ENCODE data around the gene DES. TPM values are rescaled to one million over a fixed set of nuclear protein-coding genes. Genes with fewer than 3 reads are reported as not detected.

The DES gene
- total and polyA plus RNA-seq, 4 donors: 23.9 to 108 (median 57.9) TPM

- peak overlapping the region; percentile 58 for H3K4me3 ChIP-seq
- H3K9me3 ChIP-seq (ENCODE audit: control insufficient read depth in 4 of 4, insufficient read depth in 3 of 4, low read length in 3 of 4): no peaks in the 10 kb centered on the region
- no peak for TF ChIP-seq CTCF (IDR thresholded peaks at IDR 0.05; ENCODE audit: control extremely low read depth, extremely low read depth)
- 39 to 41% methylated on average over 19 of the region's 19 CpGs for WGBS, 2 donors
- peak overlapping the region; percentile 80 to 88 for H3K27ac ChIP-seq (ENCODE audit: low read depth in 1 of 2, low read length in 1 of 2)
- no peak for DNase-seq
- no peak for ATAC-seq (ENCODE audit: insufficient read depth, low FRiP score)
- H3K27me3 ChIP-seq (ENCODE audit: control insufficient read depth in 3 of 3, insufficient read depth in 3 of 3, low read length in 2 of 3): no peaks in the 10 kb centered on the region
- peak overlapping the region; percentile 69 to 85 for H3K9ac ChIP-seq (ENCODE audit: insufficient read depth in 1 of 2, low read length in 2 of 2)
- H3K4me1 ChIP-seq (ENCODE audit: control insufficient read depth in 5 of 5, insufficient read depth in 5 of 5, low read length in 5 of 5): peaks cover 4 to 22% (median 15%) of the 10 kb centered on the region in 5 donors
- H3K36me3 ChIP-seq (ENCODE audit: control insufficient read depth in 4 of 4, insufficient read depth in 4 of 4, low read length in 4 of 4): peaks cover 13 to 36% (median 29%) of the 10 kb centered on the region in 4 donors
Observed at GRCh38 chr2:219386532-219387280, 31.5 kb upstream of the DES start.

- H3K36me3 ChIP-seq (ENCODE audit: control insufficient read depth in 4 of 4, insufficient read depth in 4 of 4, low read length in 4 of 4): peaks cover 8 to 30% (median 26%) of the 10 kb centered on the region in 4 donors
- peak; percentile 81 for ATAC-seq (ENCODE audit: insufficient read depth, low FRiP score)
- H3K27me3 ChIP-seq (ENCODE audit: control insufficient read depth in 3 of 3, insufficient read depth in 3 of 3, low read length in 2 of 3): no peaks in the 10 kb centered on the region
- 0 to 1% methylated on average over 34 to 75 of the region's 76 CpGs for WGBS, 2 donors
- DNase-seq: peak; percentile 84 to 88 (median 87)
- peaks cover 4 to 22% (median 15%) of the 10 kb centered on the region in 5 donors for H3K4me1 ChIP-seq (ENCODE audit: control insufficient read depth in 5 of 5, insufficient read depth in 5 of 5, low read length in 5 of 5)
- H3K9me3 ChIP-seq (ENCODE audit: control insufficient read depth in 4 of 4, insufficient read depth in 3 of 4, low read length in 3 of 4): no peaks in the 10 kb centered on the region
- peak within 1 kb of the TSS; percentile 58 for H3K4me3 ChIP-seq
- TF ChIP-seq CTCF (IDR thresholded peaks at IDR 0.05; ENCODE audit: control extremely low read depth, extremely low read depth): no peak
- peak within 1 kb of the TSS; percentile 69 to 85 for H3K9ac ChIP-seq (ENCODE audit: insufficient read depth in 1 of 2, low read length in 2 of 2)
- peak within 1 kb of the TSS; percentile 88 to 89 for H3K27ac ChIP-seq (ENCODE audit: low read depth in 1 of 2, low read length in 1 of 2)
Observed at GRCh38 chr2:219387306-219388120, 30.7 kb upstream of the DES start, which contains the start of gene DNPEP. Gene DNPEP, minus strand, starts transcription at chr2:219387912. Its CDS starts 118 bp downstream, at chr2:219387794.

- H3K36me3 ChIP-seq (ENCODE audit: control insufficient read depth in 4 of 4, insufficient read depth in 4 of 4, low read length in 4 of 4): peaks cover 4 to 23% (median 21%) of the 10 kb centered on the region in 4 donors
- peak; percentile 45 for TF ChIP-seq CTCF (IDR thresholded peaks at IDR 0.05; ENCODE audit: control extremely low read depth, extremely low read depth)
- H3K4me3 ChIP-seq: peak overlapping the region; percentile 14
- DNase-seq (peak; percentile 97 to 99 (median 99)), ATAC-seq (ENCODE audit: insufficient read depth, low FRiP score) (peak; percentile 89)
- H3K27me3 ChIP-seq (ENCODE audit: control insufficient read depth in 3 of 3, insufficient read depth in 3 of 3, low read length in 2 of 3): no peaks in the 10 kb centered on the region
- H3K9ac ChIP-seq (ENCODE audit: insufficient read depth in 1 of 2, low read length in 2 of 2): peak overlapping the region in 1 of 2 donors; percentile 74
- 2% methylated on average over 24 to 77 of the region's 78 CpGs for WGBS, 2 donors
- peaks cover 4 to 22% (median 15%) of the 10 kb centered on the region in 5 donors for H3K4me1 ChIP-seq (ENCODE audit: control insufficient read depth in 5 of 5, insufficient read depth in 5 of 5, low read length in 5 of 5)
- H3K9me3 ChIP-seq (ENCODE audit: control insufficient read depth in 4 of 4, insufficient read depth in 3 of 4, low read length in 3 of 4): no peaks in the 10 kb centered on the region
- H3K27ac ChIP-seq (ENCODE audit: low read depth in 1 of 2, low read length in 1 of 2): peak overlapping the region; percentile 82 to 89
Observed at GRCh38 chr2:219388121-219388906, 29.9 kb upstream of the DES start.

Data from lung (tissue), 12 donors.